ENCODE results near the gene FAM135A.
"Not testable (repeated sequence)": the region's sequence is repeated elsewhere in the genome, so short reads cannot be mapped to it uniquely, and the experiment has no call there.

Gene FAM135A

GRCh38 chr6:70470016-70470415 is 56.7 kb downstream of the FAM135A start:
- no peak for DNase-seq

DNA sequence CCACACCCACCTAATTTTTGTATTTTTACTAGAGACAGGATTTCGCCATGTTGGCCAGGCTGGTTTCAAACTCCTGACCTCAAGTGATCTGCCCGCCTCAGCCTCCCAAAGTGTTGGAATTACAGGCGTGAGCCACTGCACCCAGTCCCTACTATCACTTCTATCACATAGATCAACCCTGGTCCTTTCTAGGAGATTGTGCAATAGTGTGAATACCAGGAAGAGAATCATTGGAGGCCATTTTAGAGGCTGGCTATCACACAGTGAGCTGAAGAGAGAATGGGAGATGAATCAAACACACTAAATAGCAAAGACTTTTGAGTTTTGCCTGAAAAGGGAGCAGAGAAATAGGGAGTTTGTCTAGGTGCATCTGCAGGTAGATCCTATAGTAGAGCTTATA is 57.2 kb downstream of the FAM135A start:
- DNase-seq: not testable (repeated sequence)

DNA sequence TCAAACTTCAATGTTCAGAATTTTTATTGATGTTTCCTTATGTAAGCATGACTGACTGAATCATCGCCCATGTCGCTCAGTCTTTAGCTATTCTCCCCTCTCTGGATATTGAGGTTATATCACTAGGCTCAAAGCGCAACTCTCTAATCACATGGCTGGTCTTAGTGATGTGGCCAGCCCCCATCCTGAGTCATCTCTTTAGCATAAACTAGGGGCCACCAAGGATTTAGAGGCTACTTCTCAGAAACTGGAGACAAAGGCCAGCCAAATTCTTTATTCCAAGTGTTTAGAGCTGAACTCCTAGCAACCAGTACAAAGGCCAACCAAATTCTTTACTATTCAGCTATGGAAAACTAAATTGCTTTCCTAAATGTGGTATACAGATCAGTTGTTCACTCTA is 61.4 kb downstream of the FAM135A start:
- DNase-seq: peak; percentile 32

- peak; percentile 29 for DNase-seq
Measured at GRCh38 chr6:70479236-70479635, 65.9 kb downstream of the FAM135A start.

DNA sequence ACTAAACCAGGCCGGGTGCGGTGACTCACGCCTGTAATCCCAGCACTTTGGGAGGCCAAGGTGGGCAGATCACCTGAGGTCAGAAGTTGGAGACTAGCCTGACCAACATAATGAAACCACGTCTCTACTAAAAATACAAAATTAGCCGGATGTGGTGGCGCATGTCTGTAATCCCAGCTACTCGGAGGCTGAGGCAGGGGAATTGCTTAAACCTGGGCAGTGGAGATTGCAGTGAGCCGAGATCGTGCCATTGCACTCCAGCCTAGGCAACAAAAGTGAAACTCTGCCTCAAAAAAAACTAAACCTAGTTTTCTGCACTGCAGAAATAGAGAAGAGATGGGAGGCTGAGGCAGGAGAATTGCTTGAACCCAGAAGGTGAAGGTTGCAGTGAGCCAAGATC is 73.3 kb downstream of the FAM135A start:
- DNase-seq: not testable (repeated sequence)

DNA sequence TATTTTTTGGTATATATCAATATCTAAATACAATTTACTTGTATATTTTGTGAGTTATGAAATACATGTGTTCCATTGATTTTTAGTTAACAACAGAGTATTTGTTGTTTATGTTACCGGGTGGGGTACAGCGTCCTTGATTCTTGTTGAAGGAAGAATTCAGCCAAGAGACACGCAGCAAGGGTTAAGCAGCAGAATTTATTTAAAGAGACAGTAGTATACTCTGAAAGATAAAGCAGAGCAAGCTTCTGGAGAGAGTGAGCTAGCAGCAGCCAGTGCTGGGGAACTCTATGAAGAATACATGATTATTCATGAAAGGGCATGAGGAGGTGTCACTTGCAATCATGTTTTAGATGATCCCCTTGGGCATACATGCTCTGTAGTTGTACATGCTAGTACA is 76.1 kb downstream of the FAM135A start:
- no peak for DNase-seq

GRCh38 chr6:70494833-70495232 is 81.5 kb downstream of the FAM135A start:
- DNase-seq: no peak

GRCh38 chr6:70495790-70496189 is 82.5 kb downstream of the FAM135A start:
- not testable (repeated sequence) for DNase-seq

DNA sequence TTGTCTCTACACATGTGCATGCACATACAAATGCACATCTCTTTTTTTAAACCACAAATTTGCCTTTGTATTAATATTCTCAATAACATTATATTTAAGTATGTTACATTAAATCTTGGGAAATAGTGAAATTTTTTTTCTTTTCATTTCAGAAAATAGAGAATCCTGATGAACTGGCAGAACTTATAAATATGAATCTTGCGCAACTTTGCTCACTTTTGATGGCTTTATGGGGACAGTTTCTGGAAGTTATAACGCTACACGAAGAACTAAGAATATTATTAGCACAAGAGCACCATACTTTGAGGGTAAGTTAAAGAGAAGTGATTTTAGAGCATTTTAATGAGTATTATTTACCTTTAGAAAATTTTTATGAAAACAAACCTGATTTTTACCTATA is 89.2 kb downstream of the FAM135A start:
- no peak for DNase-seq

DNA sequence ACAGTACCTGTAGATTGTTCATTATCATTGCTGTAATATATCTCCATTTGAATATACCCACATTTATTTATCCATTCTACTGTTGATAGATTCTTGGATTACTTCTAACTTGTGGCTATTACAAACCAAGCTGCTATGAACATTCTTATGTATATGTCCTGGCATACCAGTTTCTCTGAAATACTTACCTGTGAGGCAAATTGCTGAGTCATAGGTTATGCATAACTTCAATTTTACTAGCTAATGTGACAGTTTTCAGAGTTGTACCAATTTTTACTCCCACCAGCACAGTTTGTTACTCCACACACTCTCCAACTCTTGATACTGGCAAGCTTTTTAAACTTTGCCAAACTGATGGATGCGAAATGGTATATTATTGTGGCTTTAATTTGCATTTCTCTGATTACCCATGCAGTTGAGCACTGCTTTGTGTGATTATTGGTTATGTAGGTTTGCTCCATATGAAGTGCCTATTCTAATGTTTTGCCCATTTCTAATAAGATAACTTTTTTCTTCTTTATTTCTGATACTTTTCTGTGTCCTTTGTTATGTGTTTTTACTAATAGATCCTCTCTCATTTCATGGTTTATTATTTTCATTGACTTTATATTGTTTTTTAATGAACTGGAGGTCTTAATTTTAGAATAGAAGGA is 90.6 kb downstream of the FAM135A start:
- no peak for DNase-seq

- no peak for DNase-seq
Measured at GRCh38 chr6:70506321-70506720, 93.0 kb downstream of the FAM135A start.

GRCh38 chr6:70507161-70507560 is 93.9 kb downstream of the FAM135A start:
- DNase-seq: no peak

DNA sequence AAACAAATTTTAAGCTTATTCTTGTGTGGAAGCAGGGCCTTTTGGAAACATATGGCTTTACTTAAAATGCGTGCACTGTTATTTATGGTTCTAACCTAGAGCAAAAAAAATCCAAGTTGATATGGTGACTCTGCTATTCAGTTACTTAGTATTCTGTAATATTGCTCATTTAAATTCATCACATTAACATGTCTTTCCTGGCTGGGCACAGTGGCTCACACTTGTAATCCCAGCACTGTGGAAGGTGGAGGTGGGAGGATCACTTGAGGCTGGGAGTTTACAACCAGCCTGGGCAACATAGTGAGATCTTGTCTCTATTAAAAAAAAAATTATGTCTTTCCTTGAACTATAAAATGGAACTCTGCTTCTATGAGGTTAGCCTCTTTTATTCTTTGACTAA is 95.6 kb downstream of the FAM135A start:
- DNase-seq: no peak

DNA sequence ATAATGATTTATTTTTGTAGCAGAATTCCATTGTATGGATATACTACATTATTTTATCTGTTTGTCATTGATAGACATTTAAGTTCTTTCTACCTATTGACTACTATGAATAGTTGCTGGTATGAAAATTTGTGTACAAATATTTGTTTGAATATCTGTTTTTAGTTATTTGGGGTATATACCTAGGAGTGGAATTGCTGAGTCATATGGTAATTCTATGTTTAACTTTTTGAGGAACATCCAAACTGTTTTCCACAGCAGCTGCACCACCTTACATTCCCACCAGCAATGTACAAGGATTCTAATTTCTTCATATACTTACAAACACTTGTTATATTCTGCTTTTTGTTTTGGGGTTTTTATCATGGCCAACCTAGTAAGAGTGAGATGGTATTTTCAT is 97.3 kb downstream of the FAM135A start:
- no peak for DNase-seq

- no peak for DNase-seq
Measured at GRCh38 chr6:70518723-70519122, 105.4 kb downstream of the FAM135A start.

DNA sequence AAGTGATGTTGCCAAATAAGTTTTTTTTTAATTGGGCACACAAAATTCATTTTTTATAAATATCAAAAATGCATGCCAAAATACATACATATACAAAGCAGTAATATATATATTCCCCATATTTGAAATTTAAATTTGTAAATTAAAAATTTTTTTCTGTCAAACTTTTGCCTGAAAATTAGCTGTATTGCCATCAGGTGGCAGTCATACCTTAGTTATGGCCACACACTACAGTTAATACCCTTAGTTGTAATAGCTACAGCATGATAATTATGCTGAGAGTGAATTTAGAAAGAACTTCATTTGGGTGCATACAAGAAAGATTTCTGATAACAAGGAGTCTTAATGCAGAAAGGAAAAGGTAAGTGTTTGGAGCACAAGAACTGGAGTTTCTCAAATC is 107.3 kb downstream of the FAM135A start:
- no peak for DNase-seq

DNA sequence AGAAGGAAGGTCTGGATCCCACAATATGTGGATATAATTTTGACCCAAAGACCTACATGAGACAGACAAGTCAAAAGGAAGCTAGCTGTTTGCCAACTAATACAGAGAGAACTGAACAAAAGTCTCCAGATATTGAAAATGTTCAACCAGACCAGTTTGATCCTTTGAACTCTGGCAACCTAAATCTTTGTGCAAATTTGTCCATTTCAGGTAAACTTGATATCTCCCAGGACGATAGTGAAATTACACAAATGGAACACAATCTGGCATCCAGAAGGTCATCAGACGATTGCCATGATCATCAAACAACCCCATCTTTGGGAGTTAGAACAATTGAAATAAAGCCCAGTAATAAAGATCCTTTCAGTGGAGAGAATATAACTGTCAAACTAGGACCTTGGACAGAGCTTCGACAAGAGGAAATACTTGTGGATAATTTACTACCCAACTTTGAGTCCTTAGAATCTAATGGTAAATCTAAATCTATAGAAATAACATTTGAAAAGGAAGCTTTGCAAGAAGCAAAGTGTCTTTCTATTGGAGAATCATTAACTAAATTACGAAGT is 111.5 kb downstream of the FAM135A start:
- DNase-seq: no peak

DNA sequence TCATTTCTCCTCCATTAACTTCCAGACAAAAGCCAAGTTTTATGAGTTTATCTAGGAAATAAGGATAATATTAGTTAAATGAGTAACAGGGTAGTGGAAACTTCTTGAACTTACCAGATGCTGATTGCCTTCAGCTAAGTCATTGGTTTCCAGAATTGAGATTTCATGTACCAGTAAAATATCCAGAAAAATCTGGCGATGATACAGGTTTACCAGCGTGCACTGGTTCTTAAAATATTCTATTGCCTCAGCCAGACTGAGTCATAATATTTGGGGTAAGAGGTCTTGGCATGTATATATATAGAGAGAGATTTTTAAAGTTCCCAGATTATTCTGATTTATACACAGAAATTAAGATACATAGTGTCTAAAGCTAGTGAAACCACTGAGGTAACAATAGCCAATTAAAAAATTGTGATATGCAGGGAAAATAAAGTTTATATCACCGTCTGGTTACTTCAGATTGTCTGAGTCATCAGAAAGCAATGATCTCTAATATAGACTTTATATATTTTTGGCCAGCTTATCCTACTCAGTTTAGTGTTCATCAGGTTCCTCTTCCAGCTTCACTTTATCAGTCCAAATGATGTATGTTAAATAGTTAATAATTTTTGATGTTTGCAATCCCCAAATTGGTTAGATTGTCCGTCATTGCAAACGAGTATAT is 113.9 kb downstream of the FAM135A start:
- DNase-seq: peak; percentile 51

DNA sequence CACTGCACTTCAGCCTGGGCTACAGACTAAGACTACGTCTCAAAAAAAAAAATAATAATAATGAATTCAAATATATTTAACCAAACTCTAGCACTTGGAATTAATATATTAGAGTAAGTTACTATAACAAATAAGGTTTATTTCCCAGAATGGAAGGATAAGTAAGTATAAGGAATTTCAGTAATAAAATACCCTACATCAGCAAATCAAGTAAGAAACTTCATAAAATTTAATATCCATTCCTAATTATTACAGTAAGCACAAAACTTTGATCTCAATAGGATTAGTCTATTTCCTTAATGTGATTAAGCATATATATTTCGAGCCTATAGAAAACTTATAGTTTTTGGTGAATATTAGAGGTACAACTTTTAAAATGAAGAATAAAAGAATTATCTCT is 116.7 kb downstream of the FAM135A start:
- DNase-seq: no peak

GRCh38 chr6:70531133-70531532 is 117.8 kb downstream of the FAM135A start:
- no peak for DNase-seq

DNA sequence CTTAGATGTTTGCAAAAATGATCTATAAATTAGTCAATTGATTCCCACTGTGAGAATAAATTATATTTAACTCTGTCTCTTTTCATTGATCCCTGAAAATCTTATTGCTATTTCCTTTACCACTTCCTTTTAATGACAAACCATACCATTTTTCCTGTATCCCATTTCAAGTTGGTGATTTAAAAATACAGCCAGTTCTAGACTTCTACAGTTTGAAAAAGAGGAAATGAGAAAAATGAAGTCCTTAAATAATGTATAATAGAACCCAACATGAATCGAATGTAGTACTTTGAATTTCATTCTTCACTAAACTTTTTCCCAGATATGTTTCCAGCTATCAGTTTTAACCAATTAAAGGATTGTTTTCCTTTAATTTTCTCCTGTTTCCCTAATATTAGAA is 124.0 kb downstream of the FAM135A start:
- DNase-seq: no peak

DNA sequence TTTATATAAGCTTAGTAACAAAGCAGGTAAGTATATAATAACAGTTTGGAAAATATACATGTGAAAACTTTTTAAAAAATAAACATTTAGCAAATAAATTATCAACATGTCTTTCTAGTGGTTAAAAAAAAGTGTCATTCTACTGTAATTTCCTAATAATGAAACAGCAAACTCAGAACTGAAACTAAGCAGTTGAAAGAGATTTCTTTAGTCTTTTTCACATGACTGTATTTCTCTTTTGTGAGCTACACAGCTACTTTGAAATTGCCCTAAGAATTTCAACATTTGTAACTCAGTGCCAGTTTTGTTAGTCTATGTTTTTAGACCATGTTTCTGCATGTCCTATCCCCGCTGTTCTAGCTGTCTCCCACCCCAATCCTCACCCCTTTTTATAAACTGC is 125.1 kb downstream of the FAM135A start:
- no peak for DNase-seq

GRCh38 chr6:70547313-70547712 is 134.0 kb downstream of the FAM135A start:
- DNase-seq: peak; percentile 13

DNA sequence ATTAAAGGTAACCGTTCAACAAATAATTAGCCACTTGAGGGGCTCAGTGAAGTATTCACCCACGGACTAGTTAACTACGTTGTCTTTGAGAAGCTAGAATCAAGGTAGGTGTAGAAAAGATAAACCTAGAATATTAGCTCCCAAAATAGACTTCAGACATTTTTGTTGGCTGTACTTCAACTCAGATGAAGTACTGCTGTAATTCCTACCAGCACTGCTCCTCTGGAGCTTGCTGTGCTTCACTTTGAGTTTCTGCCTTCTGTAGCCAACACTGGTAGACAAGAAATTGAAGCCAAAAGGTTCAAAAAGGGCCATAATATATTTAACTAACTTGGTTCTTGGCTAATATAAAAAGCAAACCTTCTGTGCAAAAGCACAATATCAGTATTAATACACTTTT is 134.6 kb downstream of the FAM135A start:
- DNase-seq: no peak

DNA sequence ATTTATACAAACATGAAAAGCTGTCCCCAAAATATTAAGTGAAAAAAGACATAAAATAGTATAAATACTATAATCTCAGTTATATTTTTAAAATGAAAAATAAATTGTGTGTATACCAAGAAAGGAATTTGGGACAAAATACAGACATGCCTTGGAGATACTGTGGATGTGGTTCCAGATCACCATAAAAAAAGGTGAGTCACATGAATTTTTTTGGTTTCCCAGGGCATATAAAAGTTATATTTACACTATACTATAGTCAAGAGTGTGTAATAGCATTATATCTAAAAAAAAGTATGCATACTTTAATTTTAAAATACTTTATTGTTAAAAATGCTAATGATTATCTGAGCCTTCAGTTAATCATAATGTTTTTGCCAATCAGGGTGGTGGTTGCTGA is 136.0 kb downstream of the FAM135A start:
- peak; percentile 44 for DNase-seq

Data from fibroblast of skin of right quadriceps (primary cell).